ENCODE results near the gene DEXI. TPM values are rescaled to one million over a fixed set of nuclear protein-coding genes. Genes with fewer than 3 reads are reported as not detected.

DEXI gene
- polyA plus RNA-seq, 1 donor from 2014 or later: 52.0 TPM

DNA sequence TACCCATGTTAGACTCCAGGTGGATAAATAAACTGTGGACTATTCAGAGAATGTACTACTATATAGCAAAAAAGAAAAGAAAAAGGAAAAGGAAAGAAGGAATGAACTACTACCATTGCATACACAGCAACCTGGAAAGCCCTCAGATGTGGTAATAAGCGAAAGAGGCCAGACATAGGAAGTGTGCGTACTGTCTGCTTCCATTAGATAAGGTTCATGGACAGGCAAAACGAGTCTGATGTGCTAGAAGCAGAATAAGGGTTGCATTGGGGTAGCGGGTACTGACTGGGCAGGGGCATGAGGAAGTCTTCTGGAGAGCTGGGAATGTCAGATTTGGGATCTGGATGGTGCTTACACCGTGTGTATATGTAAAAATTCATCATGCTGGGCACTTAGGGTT is 23.9 kb upstream of the DEXI start:
- TF ChIP-seq MXI1 (conservative IDR thresholded peaks at IDR 0.05; ENCODE audit: poor library complexity, severe bottlenecking) (no peak), EZH2 (IDR thresholded peaks at IDR 0.05; ENCODE audit: borderline replicate concordance, insufficient read depth, low read length, poor library complexity, severe bottlenecking) (no peak), EP300 (conservative IDR thresholded peaks at IDR 0.05; ENCODE audit: poor library complexity, severe bottlenecking) (no peak), POLR2AphosphoS5 (IDR thresholded peaks at IDR 0.05) (no peak)
- TF ChIP-seq, protein P1, sequence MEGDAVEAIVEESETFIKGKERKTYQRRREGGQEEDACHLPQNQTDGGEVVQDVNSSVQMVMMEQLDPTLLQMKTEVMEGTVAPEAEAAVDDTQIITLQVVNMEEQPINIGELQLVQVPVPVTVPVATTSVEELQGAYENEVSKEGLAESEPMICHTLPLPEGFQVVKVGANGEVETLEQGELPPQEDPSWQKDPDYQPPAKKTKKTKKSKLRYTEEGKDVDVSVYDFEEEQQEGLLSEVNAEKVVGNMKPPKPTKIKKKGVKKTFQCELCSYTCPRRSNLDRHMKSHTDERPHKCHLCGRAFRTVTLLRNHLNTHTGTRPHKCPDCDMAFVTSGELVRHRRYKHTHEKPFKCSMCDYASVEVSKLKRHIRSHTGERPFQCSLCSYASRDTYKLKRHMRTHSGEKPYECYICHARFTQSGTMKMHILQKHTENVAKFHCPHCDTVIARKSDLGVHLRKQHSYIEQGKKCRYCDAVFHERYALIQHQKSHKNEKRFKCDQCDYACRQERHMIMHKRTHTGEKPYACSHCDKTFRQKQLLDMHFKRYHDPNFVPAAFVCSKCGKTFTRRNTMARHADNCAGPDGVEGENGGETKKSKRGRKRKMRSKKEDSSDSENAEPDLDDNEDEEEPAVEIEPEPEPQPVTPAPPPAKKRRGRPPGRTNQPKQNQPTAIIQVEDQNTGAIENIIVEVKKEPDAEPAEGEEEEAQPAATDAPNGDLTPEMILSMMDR (IDR thresholded peaks at IDR 0.05; ENCODE audit: poor library complexity, severe bottlenecking): no peak
- H3K9ac ChIP-seq (ENCODE audit: low read length): no peak overlapping the region
- H4K20me1 ChIP-seq (ENCODE audit: insufficient read depth): no peaks in the 10 kb centered on the region
- no peaks in the 10 kb centered on the region for H3K9me2 ChIP-seq (ENCODE audit: insufficient read depth, low read length)
- H3K79me2 ChIP-seq (replicated peaks; ENCODE audit: insufficient read depth, low read length): no peaks in the 10 kb centered on the region
- no peaks in the 10 kb centered on the region for H3K9me3 ChIP-seq (ENCODE audit: low read length)
- no peak overlapping the region for H3K27ac ChIP-seq (ENCODE audit: low read length)
- H3K27me3 ChIP-seq (ENCODE audit: insufficient read depth, low read depth, low read length): no peaks in the 10 kb centered on the region
- H3F3A ChIP-seq (ENCODE audit: insufficient read depth, low read length, poor library complexity, severe bottlenecking): no peaks in the 10 kb centered on the region
- no peak overlapping the region for H2AFZ ChIP-seq (ENCODE audit: low read depth, low read length)
- no peak overlapping the region for H3K4me2 ChIP-seq (ENCODE audit: low read length)
- no peaks in the 10 kb centered on the region for H3K36me3 ChIP-seq (ENCODE audit: insufficient read depth, low read length)
- H3K4me3 ChIP-seq (ENCODE audit: low read length): no peak overlapping the region

DNA sequence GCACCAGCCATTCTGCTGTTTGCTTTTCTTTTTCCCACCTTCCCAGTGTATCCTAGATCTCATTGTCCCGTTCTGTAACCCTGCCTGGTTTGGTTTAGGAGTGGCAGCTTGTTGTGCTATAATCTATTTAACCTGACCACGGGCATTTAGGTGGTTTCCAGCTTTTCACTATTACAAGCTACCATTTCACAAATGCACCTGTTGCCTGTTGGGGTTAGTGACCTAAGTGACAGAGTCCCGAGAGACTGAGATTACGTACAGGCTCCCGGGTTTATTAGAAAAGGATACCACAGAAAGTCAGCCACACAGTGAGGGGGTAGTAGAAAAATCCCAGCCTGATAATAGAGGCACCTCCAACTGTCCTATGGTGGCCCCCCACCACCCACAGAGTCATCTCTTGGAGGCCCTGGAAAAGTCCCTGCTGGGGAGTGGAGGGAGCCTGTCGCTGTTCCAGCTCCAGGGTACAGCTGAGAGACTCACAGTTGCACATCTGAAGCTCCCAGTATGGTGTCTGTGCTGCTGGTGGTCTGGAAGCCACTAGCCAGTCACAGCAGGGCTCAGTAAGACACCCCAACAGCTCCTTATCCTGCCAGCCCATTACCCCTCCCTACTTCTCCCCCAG is 23.3 kb upstream of the DEXI start:
- Histone ChIP-seq H3K27me3 (ENCODE audit: insufficient read depth, low read depth, low read length) (no peaks in the 10 kb centered on the region), H3K27ac (ENCODE audit: low read length) (no peak overlapping the region), H3K9me2 (ENCODE audit: insufficient read depth, low read length) (no peaks in the 10 kb centered on the region), H2AFZ (ENCODE audit: low read depth, low read length) (no peak overlapping the region), H3K36me3 (ENCODE audit: insufficient read depth, low read length) (no peaks in the 10 kb centered on the region), H3K79me2 (replicated peaks; ENCODE audit: insufficient read depth, low read length) (no peaks in the 10 kb centered on the region), H3K9ac (ENCODE audit: low read length) (no peak overlapping the region), H4K20me1 (ENCODE audit: insufficient read depth) (no peaks in the 10 kb centered on the region), H3F3A (ENCODE audit: insufficient read depth, low read length, poor library complexity, severe bottlenecking) (no peaks in the 10 kb centered on the region), H3K4me2 (ENCODE audit: low read length) (no peak overlapping the region), H3K9me3 (ENCODE audit: low read length) (no peaks in the 10 kb centered on the region), H3K4me3 (ENCODE audit: low read length) (no peak overlapping the region)
- TF ChIP-seq, protein P1 (IDR thresholded peaks at IDR 0.05; ENCODE audit: poor library complexity, severe bottlenecking): no peak
- no peak for TF ChIP-seq SMC3 (conservative IDR thresholded peaks at IDR 0.05; ENCODE audit: poor library complexity)

DNA sequence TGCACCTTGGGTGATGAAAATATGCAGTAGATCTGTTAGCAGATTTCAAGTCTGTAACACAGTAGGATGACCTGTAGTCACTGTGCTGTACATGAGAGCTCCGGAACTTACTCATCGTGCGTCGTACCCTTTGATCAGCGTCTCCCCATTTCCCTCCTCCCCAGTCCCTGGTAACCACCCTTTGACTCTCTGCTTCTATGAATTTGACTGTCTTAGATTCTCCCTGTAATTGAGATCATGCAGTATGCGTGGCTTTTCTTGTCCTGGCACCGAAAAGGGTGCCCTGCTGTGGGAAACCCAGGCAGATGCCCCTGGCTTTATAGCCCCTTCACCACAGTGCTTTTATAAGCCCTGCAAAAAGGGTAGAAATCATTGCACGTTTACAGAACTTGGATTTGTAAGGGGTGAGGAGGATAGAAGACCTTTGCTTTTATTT is 22.6 kb upstream of the DEXI start:
- Histone ChIP-seq H3F3A (ENCODE audit: insufficient read depth, low read length, poor library complexity, severe bottlenecking) (no peaks in the 10 kb centered on the region), H4K20me1 (ENCODE audit: insufficient read depth) (no peaks in the 10 kb centered on the region), H3K27ac (ENCODE audit: low read length) (no peak overlapping the region), H3K9me2 (ENCODE audit: insufficient read depth, low read length) (no peaks in the 10 kb centered on the region), H2AFZ (ENCODE audit: low read depth, low read length) (no peak overlapping the region), H3K9ac (ENCODE audit: low read length) (no peak overlapping the region), H3K4me3 (ENCODE audit: low read length) (no peak overlapping the region), H3K9me3 (ENCODE audit: low read length) (no peaks in the 10 kb centered on the region), H3K4me2 (ENCODE audit: low read length) (no peak overlapping the region), H3K36me3 (ENCODE audit: insufficient read depth, low read length) (no peaks in the 10 kb centered on the region), H3K79me2 (replicated peaks; ENCODE audit: insufficient read depth, low read length) (no peaks in the 10 kb centered on the region), H3K27me3 (ENCODE audit: insufficient read depth, low read depth, low read length) (no peaks in the 10 kb centered on the region)
- TF ChIP-seq SMC3 (conservative IDR thresholded peaks at IDR 0.05; ENCODE audit: poor library complexity): no peak
- TF ChIP-seq TAF1 (IDR thresholded peaks at IDR 0.05; ENCODE audit: low read depth): no peak
- no peak for TF ChIP-seq POLR2AphosphoS5 (IDR thresholded peaks at IDR 0.05)
- TF ChIP-seq, protein P2, sequence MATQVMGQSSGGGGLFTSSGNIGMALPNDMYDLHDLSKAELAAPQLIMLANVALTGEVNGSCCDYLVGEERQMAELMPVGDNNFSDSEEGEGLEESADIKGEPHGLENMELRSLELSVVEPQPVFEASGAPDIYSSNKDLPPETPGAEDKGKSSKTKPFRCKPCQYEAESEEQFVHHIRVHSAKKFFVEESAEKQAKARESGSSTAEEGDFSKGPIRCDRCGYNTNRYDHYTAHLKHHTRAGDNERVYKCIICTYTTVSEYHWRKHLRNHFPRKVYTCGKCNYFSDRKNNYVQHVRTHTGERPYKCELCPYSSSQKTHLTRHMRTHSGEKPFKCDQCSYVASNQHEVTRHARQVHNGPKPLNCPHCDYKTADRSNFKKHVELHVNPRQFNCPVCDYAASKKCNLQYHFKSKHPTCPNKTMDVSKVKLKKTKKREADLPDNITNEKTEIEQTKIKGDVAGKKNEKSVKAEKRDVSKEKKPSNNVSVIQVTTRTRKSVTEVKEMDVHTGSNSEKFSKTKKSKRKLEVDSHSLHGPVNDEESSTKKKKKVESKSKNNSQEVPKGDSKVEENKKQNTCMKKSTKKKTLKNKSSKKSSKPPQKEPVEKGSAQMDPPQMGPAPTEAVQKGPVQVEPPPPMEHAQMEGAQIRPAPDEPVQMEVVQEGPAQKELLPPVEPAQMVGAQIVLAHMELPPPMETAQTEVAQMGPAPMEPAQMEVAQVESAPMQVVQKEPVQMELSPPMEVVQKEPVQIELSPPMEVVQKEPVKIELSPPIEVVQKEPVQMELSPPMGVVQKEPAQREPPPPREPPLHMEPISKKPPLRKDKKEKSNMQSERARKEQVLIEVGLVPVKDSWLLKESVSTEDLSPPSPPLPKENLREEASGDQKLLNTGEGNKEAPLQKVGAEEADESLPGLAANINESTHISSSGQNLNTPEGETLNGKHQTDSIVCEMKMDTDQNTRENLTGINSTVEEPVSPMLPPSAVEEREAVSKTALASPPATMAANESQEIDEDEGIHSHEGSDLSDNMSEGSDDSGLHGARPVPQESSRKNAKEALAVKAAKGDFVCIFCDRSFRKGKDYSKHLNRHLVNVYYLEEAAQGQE (IDR thresholded peaks at IDR 0.05; ENCODE audit: borderline replicate concordance): no peak
- TF ChIP-seq EP300 (conservative IDR thresholded peaks at IDR 0.05; ENCODE audit: poor library complexity, severe bottlenecking): no peak
- TF ChIP-seq, protein P1 (IDR thresholded peaks at IDR 0.05; ENCODE audit: poor library complexity, severe bottlenecking): no peak
- no peak for TF ChIP-seq RAD21 (conservative IDR thresholded peaks at IDR 0.05)

Measured in neural cell (in vitro differentiated cells).